SK-N-SH (cell line): Measurements from ENCODE around the gene MYL12B. TPM values are rescaled to one million over a fixed set of nuclear protein-coding genes. Genes with fewer than 3 reads are reported as not detected.

Experiments used
- CTCF ChIA-PET: fragments of 300-600, 350-600 bp; formaldehyde crosslinking; extraction: SDS; loops from one replicate; lab custom pipeline; 2021; lab: Yijun Ruan, JAX
- POLR2A ChIA-PET: fragments of 350-600 bp; sonication (Branson Sonifier 250); formaldehyde crosslinking; extraction: SDS; loops from one replicate; lab custom pipeline; 2020; ENCODE audit warnings: antibody characterized with exemption, inconsistent platforms; lab: Yijun Ruan, JAX
- DNase-seq: peaks from one replicate; pipeline ENCODE4 v3.0.0; 2012
- H2AFZ ChIP-seq: fragments of 200-600 bp; sonication (generic); 2 replicates; pipeline ENCODE4 v1.8.1; 2016; ENCODE audit warnings: antibody characterized with exemption, mild to moderate bottlenecking, low read depth
- H3F3A ChIP-seq: fragments of 200-600 bp; sonication (generic); replicated peaks from 2 replicates; pipeline ENCODE3; 2016; ENCODE audit warnings: antibody characterized with exemption, mild to moderate bottlenecking; ENCODE audit not compliant: insufficient read depth
- H3K27ac ChIP-seq, 2 experiments: fragments of 200-500 bp in 1 of 2; fragments of 200-600 bp in 1 of 2; sonication (Bioruptor generic) in 1 of 2; sonication (generic), shearing (Covaris generic) in 1 of 2; 2 replicates each; pipeline versions ENCODE4 v1.5.1 to v1.6.1; 2014 to 2016; ENCODE audit warnings: low read depth in 2 of 2, inconsistent platforms in 1 of 2, low read length in 1 of 2, mild to moderate bottlenecking in 1 of 2, mixed read lengths in 1 of 2
- H3K27me3 ChIP-seq: fragments of 200-600 bp; sonication (generic), shearing (Covaris generic); 2 replicates; pipeline ENCODE4 v1.6.1; 2016; ENCODE audit warnings: mixed run types; ENCODE audit not compliant: insufficient read depth
- H3K36me3 ChIP-seq, 2 experiments: fragments of 200-500 bp in 1 of 2; fragments of 200-600 bp in 1 of 2; sonication (Bioruptor generic) in 1 of 2; sonication (generic) in 1 of 2; replicated peaks in 1 of 2; 2 replicates each; pipeline versions ENCODE3 to v1.5.1; 2014 to 2016; ENCODE audit warnings: low read length in 1 of 2, mild to moderate bottlenecking in 1 of 2; ENCODE audit not compliant: insufficient read depth in 2 of 2, control insufficient read depth in 1 of 2
- H3K4me1 ChIP-seq, 2 experiments: fragments of 200-500 bp in 1 of 2; fragments of 200-600 bp in 1 of 2; sonication (Bioruptor generic) in 1 of 2; sonication (generic), shearing (Covaris generic) in 1 of 2; 2 replicates each; pipeline versions ENCODE4 v1.5.1 to v1.6.1; 2014 to 2016; ENCODE audit warnings: low read depth in 1 of 2, low read length in 1 of 2, mixed run types in 1 of 2; ENCODE audit not compliant: insufficient read depth in 2 of 2, control insufficient read depth in 1 of 2
- H3K4me2 ChIP-seq: fragments of 200-600 bp; sonication (generic), shearing (Covaris generic); 2 replicates; pipeline ENCODE4 v1.6.1; 2017; ENCODE audit warnings: mixed run types
- H3K4me3 ChIP-seq, 2 experiments: fragments of 200-500 bp in 1 of 2; fragments of 200-600 bp in 1 of 2; sonication (Bioruptor generic) in 1 of 2; sonication (generic), shearing (Covaris generic) in 1 of 2; 2 replicates each; pipeline versions ENCODE4 v1.5.1 to v1.8.1; 2014 to 2016; ENCODE audit warnings: low read depth in 2 of 2, inconsistent platforms in 1 of 2, low read length in 1 of 2, mild to moderate bottlenecking in 1 of 2, mixed read lengths in 1 of 2, moderate library complexity in 1 of 2
- H3K79me2 ChIP-seq: fragments of 200-600 bp; sonication (generic); 2 replicates; pipeline ENCODE4 v1.8.1; 2017; ENCODE audit warnings: mild to moderate bottlenecking; ENCODE audit not compliant: insufficient read depth
- H3K9ac ChIP-seq: fragments of 200-600 bp; sonication (generic); 2 replicates; pipeline ENCODE4 v1.6.1; 2017; ENCODE audit warnings: mixed run types
- H3K9me2 ChIP-seq: fragments of 200-600 bp; sonication (generic); 2 replicates; pipeline ENCODE4 v1.6.1; 2017; ENCODE audit warnings: mixed run types
- H3K9me3 ChIP-seq: fragments of 200-600 bp; sonication (generic); 2 replicates; pipeline ENCODE4 v1.6.1; 2017; ENCODE audit warnings: mixed run types, mild to moderate bottlenecking, moderate library complexity
- H4K20me1 ChIP-seq: fragments of 200-600 bp; sonication (generic); 2 replicates; pipeline ENCODE4 v1.6.1; 2017; ENCODE audit warnings: mild to moderate bottlenecking, mixed run types; ENCODE audit not compliant: insufficient read depth
- EZH2phosphoT487 ChIP-seq: fragments of 200-600 bp; sonication (generic); IDR thresholded peaks from 2 replicates; pipeline ENCODE4 v1.6.1; 2017; ENCODE audit warnings: low read depth, mixed run types, mild to moderate bottlenecking, antibody characterized with exemption, moderate library complexity, borderline replicate concordance
- FOSL2 ChIP-seq: IDR thresholded peaks from 2 replicates; pipeline ENCODE4 v1.4.0; 2012; ENCODE audit warnings: low read depth, mild to moderate bottlenecking, moderate library complexity, borderline replicate concordance
- FOXJ3 ChIP-seq: sonication (generic); formaldehyde crosslinking; IDR thresholded peaks from 2 replicates; pipeline ENCODE4 v1.5.1; 2020; ENCODE audit warnings: mild to moderate bottlenecking, missing genetic modification reagents
- FOXM1 ChIP-seq: IDR thresholded peaks from 2 replicates; pipeline ENCODE4 v1.4.0; 2012; ENCODE audit warnings: low read depth, mild to moderate bottlenecking
- GABPA ChIP-seq: IDR thresholded peaks from 2 replicates; pipeline ENCODE4 v1.4.0; 2012; ENCODE audit warnings: low read depth, mild to moderate bottlenecking
- GATA2 ChIP-seq: sonication (generic); formaldehyde crosslinking; IDR thresholded peaks from 2 replicates; pipeline ENCODE4 v1.5.0; 2020; ENCODE audit warnings: mild to moderate bottlenecking, missing genetic modification reagents
- JUND ChIP-seq: IDR thresholded peaks from 2 replicates; pipeline ENCODE4 v1.4.0; 2012
- MXI1 ChIP-seq: IDR thresholded peaks from 2 replicates; pipeline ENCODE4 v1.6.1; 2012; ENCODE audit warnings: mild to moderate bottlenecking, low read depth, low read length, improper control_type of control experiment
- NFIC ChIP-seq: IDR thresholded peaks from 2 replicates; pipeline ENCODE4 v1.4.0; 2012; ENCODE audit warnings: borderline replicate concordance
- NRF1 ChIP-seq: IDR thresholded peaks from 2 replicates; pipeline ENCODE4 v1.6.1; 2012; ENCODE audit warnings: low read depth, mild to moderate bottlenecking, low read length
- PBX3 ChIP-seq: IDR thresholded peaks from 2 replicates; pipeline ENCODE4; 2012
- POLR2AphosphoS5 ChIP-seq: IDR thresholded peaks from 2 replicates; pipeline ENCODE4 v1.6.1; 2012; ENCODE audit warnings: low read depth, low read length
- RAD21 ChIP-seq: IDR thresholded peaks from 2 replicates; pipeline ENCODE4 v1.6.1; 2012; ENCODE audit warnings: mild to moderate bottlenecking, low read length
- RCOR1 ChIP-seq: fragments of 150-350 bp; IDR thresholded peaks from 2 replicates; pipeline ENCODE4 v1.6.1; 2017; ENCODE audit warnings: antibody characterized with exemption, low read length
- REST ChIP-seq: IDR thresholded peaks from 2 replicates; pipeline ENCODE4 v1.6.1; 2012; ENCODE audit warnings: mild to moderate bottlenecking, low read depth, low read length, moderate library complexity
- RXRA ChIP-seq: IDR thresholded peaks from 2 replicates; pipeline ENCODE4 v1.4.0; 2012; ENCODE audit warnings: low read depth, mild to moderate bottlenecking, borderline replicate concordance
- SIN3A ChIP-seq: IDR thresholded peaks from 2 replicates; pipeline ENCODE4 v1.6.1; 2012; ENCODE audit warnings: low read depth, mild to moderate bottlenecking, low read length, moderate library complexity, borderline replicate concordance
- TAF1 ChIP-seq: IDR thresholded peaks from 2 replicates; pipeline ENCODE4 v1.6.1; 2012; ENCODE audit warnings: low read depth, mild to moderate bottlenecking, low read length, moderate library complexity, borderline replicate concordance
- TEAD4 ChIP-seq: IDR thresholded peaks from 2 replicates; pipeline ENCODE4 v1.4.0; 2012; ENCODE audit warnings: mild to moderate bottlenecking, borderline replicate concordance; ENCODE audit not compliant: insufficient read depth
- YY1 ChIP-seq: IDR thresholded peaks from 2 replicates; pipeline ENCODE4 v1.4.0; 2012; ENCODE audit warnings: low read depth, mild to moderate bottlenecking
- WGBS: methylation state at CpG from one replicate; pipeline ENCODE4 v1.1.6; 2017; ENCODE audit warnings: low lambda C conversion rate; 5-methylcytosine and 5-hydroxymethylcytosine counted together
- polyA plus RNA-seq, 3 experiments: library from polyadenylated mRNA; depleted of rRNA; stranded (reverse); fragments of >200 nt; gene quantifications; 2 replicates each; pipeline ENCODE4 v1.2.3, GENCODE V29; 2012

The MYL12B gene
- polyA plus RNA-seq, 1 of the 3 experiments (the other 2 are of a cell fraction) = 555 TPM

- TF ChIP-seq RCOR1 (no peak), FOSL2 (no peak), NFIC (no peak), JUND (no peak), FOXJ3 (CRISPR knock-in tag) (no peak), EZH2phosphoT487 (no peak), RXRA (no peak), FOXM1 (no peak), SIN3A (no peak), GATA2 (no peak), NRF1 (no peak), MXI1 (no peak), REST (no peak), YY1 (no peak), RAD21 (no peak), PBX3 (no peak), POLR2AphosphoS5 (no peak), GABPA (no peak), TAF1 (no peak), TEAD4 (no peak)
- Histone ChIP-seq H3K4me3 (no peak overlapping the region), H3K27ac (peak overlapping the region in 1 of 2 experiments; percentile 66; a peak in 1 of 4 replicates), H3F3A (peaks cover 10% of the 10 kb centered on the region), H3K4me1 (peaks cover 0 to 8% of the 10 kb centered on the region in 2 experiments; a peak in 3 of 4 replicates), H3K36me3 (no peaks in the 10 kb centered on the region), H4K20me1 (no peaks in the 10 kb centered on the region), H3K79me2 (no peaks in the 10 kb centered on the region), H3K9me3 (no peaks in the 10 kb centered on the region; the same call in 1 of the 2 replicates), H3K4me2 (no peak overlapping the region; the same call in 1 of the 2 replicates), H2AFZ (no peak overlapping the region), H3K27me3 (no peaks in the 10 kb centered on the region), H3K9ac (no peak overlapping the region), H3K9me2 (no peaks in the 10 kb centered on the region)
- 60% methylated on average over 3 of the region's 3 CpGs for WGBS
- POLR2A ChIA-PET = no interaction called here
- CTCF ChIA-PET = interaction anchor here (2.4 kb wide), 1 partner anchor 9 kb away, joined by 13 read pairs; no protein-coding TSS in a partner anchor
- DNase-seq = no peak
Observed at GRCh38 chr18:3306391-3306790, 44.5 kb downstream of the MYL12B start.
